GM19351 (cell line): ENCODE data around the gene SYMPK.

ENCODE experiments used
- ATAC-seq: cut with Tn5 transposase; IDR thresholded peaks from one replicate; pipeline ENCODE4 v1.9.1; 2021; ENCODE audit warnings: mild to moderate bottlenecking, moderate library complexity; ENCODE audit not compliant: unreplicated experiment

Gene SYMPK

DNA sequence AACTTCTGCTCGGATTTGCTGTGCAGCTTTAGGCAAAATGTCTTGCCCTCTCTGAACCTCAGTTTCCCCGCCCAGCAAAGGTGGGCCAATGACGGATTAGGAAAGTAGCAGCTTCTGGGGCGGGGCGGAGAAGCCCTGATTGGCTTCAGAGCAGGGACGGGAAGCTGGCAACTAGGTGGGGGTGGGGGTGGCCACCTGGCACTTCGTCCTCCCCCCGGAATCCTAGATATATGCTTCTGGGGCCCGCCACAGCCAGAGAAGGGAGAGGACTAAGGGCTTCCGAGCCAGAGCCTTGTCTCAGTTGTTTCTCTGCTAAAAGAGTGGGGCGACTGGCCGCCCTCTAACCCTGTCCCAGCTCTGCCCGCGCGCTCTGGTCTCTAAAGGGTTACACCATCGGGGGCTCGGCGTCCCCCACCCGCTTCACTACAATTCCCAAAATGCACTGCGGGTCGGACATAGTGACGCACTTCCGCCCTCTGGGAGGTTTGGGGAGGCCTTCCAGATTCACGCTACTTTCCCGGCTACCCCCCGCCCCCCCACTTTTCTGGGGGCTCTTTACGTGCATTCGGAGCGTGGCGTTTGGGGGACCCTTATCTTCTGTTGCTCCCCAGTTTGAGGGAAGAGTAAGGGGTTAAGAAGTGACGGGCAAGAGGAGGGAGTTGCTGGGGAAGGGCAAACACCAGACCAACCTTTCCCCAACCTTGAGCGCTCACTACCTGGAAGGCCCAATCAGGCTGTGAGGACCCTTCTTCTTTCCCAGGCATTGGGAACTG, 23.7 kb upstream of the SYMPK start:
- ATAC-seq = peak; percentile 50

DNA sequence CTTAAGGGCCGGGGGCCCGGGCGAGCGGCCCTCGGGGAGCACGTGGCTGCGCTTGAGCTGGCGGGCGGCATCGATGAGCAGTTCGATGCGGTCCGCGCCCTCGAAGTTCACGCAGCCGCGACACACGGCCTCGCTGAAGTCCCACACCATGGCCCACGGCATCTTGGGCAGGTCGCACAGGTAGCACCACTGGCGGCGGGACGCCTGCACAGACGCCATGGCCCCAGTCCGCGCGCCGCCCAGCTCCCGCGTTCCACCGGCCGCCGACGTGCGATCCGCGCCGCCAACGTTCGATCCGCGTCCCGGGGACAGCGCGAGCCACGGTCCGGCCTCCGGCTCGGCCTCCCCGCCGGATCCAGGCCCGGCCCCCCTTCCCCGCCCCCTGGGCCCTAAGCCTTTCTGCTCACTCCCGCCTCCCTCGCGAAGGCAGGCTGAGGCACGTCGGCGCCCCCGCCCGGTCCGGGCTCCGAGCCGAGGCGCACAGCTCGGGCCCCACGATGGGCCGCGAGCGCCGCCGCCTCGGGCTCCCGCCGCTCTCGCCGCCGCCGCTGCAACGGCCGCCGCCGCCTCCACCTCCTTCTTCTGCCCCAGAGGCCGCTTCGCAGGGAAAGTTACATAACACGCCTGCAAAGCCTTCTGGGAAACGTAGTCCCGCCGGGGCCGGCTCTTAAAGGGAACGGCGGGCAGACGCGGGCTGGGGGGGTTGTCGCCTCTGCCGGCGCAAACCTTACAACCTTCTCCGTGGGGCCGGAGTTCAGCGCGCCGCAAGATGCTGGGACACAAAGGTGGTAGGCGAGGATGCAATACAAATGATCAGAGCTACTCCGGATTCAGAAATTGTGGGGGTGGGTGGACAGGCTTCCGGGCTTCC, 22.8 kb upstream of the SYMPK start, which contains the start of gene IRF2BP1:
IRF2BP1 (minus strand) TSS at position 586 of the 871 bp plus-strand sequence; CDS start at position 219, 367 bp downstream.
- no peak for ATAC-seq

DNA sequence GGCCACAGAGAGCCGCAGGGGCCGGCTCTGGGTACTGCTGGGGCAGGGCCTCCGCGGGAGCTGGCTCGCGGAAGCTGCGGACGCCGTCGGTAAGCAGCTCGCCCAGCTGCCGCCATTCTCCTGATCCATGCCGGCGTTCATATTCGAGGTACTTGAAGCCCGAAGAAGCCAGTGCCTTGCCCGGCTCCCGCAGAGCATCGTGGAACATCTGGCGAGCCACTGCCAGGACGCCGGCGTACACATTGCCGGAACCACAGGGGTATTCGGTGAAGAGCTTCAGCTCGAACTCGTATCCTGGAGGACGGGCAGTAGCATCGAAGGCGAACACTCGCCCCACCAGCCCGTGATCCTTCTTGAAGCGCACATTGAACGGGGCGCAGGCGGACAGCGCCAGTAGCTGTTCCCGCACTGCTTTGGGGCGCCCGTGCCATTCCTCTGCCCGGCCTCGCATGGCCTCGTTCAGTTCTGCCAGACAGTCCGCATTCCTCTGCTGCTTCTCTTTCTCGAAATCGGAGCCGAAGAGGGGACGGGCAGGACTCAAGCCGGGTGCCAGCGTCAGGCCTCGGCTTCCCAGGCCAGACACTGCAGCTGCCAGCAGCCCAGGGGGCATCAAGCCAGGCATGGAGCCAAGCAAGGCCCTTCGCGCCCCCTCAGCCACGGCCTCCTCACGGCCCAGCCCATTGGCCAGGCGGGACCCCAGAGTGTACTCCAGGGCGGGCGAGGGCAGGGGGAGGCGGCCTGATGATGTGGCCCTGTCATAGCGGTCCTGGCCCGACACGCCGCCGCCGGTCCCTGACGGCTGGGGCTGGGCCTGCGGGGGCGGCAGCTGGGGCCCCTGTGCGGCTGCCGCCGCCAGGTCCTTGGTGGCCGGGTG, 22.0 kb upstream of the SYMPK start:
- no peak for ATAC-seq

DNA sequence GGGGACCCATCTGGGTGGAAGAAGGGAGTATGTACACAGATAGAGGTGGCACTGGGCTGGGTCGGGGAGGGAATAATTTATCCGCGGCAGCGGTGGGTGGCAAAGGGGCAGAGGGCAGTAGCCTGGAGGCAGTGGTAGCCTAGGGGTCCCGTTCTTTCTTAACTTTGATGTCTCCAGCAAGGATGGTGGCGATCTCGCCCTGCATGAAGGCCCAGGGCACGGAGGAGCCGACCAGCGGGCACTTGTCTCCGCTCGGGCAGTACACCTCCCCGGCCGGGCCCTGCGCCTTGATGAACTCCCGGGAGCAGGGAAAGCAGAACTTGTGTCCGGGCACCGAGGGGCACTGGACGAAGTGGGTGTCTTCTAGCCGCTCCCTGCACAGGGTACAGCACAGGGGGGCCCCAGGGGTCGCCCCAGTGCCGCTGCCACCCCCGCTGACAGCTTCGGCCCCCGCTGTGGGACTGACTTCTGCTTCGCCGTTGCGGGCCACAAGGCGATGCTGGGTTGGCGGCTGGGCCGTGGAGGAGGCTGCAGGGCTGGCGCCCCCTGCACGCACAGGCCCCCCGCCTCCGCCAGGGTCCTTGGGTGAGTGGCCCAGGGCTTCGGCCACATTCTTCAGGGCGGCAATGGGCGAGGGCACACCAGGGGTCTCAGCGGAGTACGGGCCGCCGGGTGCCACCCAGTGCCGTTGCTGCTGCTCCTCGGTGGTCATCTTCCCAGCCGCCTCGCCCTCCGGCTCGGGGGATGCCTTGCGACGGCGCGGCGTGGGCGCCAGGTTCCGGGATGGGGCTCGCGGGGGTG, 21.1 kb upstream of the SYMPK start:
- ATAC-seq = no peak

DNA sequence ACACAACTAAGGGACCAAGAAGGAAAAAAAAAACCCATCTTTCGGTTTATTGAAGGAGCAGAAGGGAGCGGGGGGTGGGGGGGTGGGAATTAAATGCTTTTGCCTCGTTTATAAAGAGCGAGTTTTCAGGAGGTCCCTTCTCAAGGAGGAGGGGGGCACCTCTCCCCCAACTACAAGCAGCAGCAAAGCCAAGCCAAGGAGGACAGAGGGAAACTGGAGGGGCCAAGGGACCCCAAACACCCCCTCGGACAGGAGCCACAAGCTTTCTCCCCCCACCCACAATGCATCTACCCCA, 20.6 kb upstream of the SYMPK start:
- no peak for ATAC-seq

DNA sequence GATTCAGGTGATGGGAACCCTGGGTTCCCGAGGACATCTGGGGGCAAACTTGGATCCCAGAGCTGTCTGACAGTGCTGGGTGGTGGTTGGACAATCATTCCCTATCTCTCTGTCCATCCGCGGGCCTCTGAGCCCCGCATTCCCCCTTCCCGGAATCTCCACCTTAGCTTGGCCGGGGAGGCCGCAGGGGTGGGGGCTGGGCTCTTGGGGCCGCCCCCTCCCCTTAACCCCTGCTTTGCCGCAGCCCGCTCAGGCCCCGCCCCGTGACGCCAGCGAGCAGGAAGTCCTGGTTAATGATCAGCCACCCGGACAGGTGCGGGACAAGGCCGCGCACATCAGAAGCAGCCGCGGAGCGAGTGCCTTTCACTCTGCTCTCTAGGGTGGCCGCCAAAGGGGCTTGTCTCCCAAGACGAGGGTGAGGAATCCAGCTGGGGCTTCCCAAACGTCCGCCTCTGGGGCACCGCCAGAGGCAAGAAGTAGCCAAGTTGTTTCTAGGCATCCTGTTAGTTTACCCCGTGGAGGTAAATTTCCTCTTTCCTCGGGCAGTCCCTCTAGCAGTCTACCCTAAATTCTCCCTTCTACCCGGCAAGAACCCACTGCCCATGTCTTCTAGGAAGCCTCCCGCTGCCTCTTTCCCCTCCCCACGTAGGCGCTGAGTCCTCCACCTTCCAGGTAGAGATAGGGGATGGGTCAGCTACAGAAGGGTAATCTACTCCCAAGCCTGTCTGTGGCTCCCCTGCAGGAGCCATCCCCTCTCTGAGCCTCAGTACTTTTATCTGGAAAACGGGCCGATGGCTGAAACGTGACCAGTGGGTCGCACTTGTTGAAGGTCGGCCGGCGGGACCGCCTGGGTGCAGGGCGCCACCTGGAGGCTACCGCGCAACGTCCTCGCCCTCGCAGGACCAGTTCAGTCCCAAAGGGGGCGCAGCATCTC, 20.0 kb upstream of the SYMPK start:
- no peak for ATAC-seq

DNA sequence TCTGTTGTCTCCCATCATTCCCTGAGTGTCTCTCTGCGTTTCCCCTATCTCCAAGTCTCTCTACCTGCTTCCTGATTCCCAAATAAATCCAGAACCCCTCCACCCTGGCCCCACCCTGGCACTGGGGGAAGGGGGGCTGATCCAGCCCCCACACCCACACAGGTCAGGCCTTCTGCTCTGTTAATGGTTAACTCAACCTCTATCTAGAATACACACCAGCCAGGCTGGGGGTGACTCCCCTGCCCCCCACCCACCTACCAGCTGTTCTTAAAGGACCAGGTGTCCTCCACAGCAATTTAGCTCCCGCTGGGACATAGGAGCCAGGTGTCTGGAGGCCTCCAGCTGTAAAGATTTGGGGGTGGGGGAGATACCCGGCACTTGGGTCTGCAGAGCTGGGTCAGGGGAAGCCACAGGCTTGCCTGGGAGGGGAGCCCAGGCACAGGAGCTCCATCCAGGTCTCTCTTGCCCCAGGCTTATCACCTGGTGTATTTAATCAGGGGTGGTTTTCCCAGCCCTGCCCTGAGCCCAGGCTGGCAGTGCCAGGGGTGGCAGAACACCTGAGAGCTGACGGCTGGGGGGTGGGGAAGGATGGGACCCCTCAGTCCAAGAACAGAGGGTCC, 19.1 kb upstream of the SYMPK start:
- no peak for ATAC-seq

DNA sequence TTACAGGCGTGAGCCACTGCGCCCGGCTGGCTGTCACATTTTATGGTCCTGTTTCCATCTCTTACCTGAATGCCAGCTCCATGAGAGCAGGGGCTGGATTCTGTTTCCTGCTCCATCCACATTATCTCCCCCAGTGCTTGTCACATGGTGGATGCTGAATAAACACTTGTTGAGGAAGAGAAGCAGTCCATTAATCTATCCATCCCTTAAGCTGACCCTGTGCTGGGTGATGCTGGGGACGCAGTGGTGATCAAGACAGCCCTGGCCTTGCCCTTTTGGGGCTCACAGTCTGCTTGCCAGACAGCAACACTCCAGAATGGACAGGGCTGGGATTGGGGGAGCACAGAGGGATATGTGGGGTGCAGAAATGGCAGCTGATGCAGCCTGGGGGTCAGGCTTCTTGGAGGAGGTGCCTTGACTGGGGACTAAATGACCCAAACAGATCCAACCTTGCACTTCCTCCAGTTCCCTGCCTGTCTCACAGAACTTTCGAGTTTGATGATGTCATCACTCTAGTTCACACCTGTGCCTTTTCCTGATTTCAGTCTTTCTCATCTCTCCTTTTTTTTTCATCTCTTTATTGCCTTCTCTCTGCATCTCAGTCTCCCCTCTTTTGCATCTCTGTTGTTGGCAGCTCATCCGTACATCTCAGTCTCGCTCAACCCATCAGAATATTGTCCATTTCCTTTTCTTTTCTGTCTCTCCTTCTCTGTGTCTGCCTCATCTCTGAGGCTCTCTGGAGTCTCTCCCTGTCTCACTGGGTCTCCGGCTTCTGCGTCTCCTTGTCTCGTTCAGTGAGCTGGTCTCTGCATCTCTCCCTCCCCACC, 18.3 kb upstream of the SYMPK start:
- ATAC-seq = no peak

DNA sequence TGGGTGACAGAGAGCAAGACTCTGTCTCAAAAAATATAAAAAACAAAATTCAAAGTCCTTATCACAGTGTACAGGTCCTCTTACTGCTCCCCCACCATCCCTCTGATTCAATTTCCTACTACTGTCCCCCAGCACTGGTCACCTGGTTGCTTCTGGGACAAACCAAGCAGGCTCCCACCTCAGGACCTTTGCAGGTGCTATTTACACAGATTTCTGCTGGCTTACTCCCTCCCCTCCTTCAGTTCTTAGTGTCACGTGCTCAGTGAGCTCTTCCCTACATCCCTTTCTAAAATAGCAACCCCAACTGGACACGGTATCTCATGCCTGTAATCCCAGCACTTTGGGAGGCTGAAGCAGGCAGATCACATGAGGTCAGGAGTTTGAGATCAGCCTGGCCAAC, 17.0 kb upstream of the SYMPK start:
- no peak for ATAC-seq

DNA sequence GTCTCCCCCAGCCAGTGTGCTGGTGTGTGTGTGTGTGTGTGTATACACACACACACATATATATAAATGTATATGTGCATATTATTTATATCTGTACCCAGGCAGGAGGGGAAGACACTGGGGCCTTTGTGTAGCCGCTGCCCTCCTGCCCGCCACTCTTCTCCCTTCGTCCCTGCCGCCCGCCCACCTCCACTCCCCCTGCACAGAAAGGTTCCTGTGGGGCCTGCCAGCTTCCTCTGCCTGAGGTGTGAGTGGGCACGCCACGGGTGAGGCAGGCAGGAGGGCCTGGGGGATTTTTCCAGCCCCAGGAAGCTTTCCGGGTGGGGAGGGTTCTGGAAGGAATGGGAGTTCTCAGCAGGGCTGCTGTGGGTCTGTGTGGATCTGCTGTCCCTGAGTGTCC, 16.1 kb upstream of the SYMPK start:
- ATAC-seq = no peak

DNA sequence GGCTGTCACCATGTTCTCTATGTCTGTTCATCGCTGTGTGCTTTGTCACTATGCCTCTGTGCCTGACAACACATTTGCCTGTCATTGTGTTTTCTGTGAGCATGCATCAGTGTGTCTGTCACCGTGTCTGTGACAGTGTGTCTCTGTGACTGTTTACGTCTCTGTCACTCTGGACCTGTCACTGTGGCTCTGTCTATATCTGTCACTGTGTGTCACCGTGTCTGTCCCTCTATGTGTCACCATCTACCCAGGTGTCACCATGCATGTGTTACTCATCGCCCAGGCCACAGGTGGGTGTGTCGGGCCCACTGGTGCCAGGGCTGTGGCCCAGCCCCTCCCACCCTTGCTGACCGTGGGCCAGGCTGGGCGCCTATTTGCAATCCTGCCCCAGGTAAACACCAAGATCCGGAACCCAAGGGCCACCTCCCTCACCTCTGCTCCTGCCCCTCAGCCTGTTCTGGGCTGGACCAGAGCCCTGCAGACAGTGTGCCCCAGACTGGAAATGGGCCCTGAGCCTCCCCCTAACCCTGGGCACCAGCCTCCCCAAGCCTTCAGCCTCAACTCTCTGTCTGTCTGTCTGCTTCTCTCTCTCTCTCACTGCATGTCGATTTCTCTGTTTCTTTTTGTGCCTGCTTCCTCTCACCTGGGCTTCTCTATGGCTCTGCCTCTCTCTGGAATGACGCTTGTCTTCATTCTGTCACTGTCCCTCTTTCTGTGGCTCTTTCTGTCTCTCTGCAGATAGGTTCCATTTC, 15.3 kb upstream of the SYMPK start:
- ATAC-seq = no peak

DNA sequence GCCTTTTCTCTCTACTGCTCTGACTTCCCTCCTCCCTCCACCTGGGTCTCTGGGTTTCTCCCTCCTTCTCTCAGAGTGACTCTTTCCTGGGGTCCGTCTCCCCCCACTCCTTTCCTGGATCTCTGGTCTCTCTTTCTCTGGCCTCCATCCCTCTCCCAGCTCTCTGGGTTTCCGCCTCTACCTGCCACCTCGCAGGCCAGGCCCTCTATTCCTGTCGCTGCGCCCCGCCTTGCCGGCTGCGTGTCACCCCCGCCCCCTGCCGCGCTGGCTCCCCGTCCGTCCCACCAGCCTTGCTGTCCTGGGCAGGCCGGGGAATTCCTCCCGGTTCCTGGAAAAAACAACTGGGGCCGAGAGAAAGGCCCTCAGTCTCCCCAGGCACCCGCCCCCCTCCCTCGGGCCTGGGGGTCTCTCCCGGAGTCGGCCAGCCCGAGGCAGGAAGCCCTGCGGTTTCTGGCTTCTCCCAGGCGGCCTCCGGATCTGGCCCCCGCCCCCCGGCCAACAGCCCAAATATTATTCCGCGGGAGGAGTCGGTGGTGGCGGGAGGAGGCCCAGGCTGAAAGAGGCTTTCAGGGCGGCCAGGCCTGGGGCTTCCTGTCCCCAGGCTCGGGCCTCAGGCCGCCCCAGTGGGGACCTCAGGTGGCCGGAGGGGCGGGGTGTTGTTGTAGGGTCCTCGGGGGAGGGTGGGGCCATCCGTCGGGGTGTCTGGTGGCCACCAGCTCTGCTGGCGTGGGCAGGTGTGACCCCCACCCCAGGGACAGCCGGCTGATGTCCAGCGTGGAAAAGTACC, 13.7 kb upstream of the SYMPK start:
- no peak for ATAC-seq

DNA sequence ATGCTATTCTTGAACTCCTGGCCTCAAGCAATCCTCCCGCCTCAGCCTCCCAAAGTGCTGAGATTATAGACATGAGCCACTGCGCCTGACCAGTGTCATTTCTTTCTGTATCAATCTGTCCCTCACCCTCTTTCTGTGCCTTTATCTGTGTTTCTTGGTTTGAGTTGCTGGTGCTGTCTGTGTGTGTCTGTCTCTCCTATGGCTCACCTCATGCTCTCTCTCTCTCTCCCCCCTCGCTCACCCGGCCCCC, 13.1 kb upstream of the SYMPK start:
- ATAC-seq = no peak

DNA sequence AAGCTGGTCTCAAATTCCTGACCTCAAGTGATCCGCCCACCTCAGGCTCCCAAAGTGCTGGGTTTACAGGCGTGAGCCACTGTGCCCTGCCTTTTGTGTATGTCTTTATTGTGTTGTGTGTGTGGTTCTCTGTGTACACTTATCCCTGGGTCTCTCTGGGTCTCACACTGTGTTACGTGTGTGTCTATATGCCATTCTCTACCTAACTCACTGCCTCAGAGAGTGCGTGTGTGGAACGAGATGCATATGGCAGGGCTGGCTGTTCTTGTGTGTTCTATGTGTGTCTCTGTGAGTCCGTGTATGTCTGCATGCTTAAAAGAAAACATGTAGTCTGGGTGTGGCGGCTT, 11.6 kb upstream of the SYMPK start:
- ATAC-seq = no peak

DNA sequence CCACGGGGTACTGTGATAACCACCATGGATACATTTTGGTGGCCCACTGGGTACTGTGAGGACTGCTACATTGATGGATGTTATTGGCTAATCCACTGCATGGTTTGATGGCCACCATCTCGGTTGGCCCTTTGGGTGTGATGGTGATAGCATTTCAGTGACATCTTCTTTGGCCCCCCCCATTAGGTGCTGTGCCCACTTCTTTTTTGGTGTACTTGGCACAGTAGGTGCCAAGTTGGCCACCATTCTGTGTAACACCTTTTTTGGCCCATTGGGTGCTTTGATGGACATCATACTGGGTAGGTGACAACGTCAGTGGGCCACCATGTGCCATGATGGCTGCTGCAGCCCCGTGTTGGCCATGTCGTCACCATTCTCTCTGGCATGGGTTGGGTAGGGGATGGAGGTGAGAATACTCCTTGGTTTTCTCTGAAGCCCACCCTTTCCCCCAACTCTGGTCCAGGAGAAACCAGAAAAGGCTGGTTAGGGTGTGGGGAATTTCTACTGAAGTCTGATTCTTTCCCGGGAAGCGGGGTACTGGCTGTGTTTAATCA, 10.3 kb upstream of the SYMPK start:
- ATAC-seq = no peak

DNA sequence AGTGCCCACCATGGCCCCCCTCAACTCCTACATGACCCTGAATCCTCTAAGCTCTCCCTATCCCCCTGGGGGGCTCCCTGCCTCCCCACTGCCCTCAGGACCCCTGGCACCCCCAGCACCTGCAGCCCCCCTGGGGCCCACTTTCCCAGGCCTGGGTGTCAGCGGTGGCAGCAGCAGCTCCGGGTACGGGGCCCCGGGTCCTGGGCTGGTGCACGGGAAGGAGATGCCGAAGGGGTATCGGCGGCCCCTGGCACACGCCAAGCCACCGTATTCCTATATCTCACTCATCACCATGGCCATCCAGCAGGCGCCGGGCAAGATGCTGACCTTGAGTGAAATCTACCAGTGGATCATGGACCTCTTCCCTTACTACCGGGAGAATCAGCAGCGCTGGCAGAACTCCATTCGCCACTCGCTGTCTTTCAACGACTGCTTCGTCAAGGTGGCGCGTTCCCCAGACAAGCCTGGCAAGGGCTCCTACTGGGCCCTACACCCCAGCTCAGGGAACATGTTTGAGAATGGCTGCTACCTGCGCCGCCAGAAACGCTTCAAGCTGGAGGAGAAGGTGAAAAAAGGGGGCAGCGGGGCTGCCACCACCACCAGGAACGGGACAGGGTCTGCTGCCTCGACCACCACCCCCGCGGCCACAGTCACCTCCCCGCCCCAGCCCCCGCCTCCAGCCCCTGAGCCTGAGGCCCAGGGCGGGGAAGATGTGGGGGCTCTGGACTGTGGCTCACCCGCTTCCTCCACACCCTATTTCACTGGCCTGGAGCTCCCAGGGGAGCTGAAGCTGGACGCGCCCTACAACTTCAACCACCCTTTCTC, 9.4 kb upstream of the SYMPK start:
- no peak for ATAC-seq
